HG03039 (cell line): ENCODE measurements around the gene MSRB3.

Source experiments
- ATAC-seq: cut with Tn5 transposase; IDR thresholded peaks from one replicate; pipeline ENCODE4 v1.9.1; 2021; ENCODE audit warnings: mild to moderate bottlenecking, moderate library complexity; ENCODE audit not compliant: unreplicated experiment

Gene MSRB3

DNA sequence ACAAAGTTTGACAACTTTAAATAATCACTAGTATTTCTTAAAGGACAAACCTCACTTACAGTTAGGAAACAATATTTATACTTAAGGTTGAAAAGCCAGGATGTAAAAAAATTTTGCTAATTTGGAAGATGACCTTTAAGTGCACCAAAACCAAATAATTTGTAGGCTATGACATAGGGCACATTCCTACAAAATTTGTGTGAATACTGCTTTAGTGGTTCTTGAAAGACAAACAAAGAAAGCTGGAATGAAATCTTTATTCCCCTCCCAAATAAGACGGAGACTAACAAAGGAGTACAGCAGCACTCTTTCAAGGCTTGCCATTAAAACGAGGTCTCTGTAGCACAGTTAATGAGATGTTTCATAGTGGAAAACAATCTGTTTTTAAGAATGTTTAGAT lies 45.6 kb downstream of the MSRB3 start:
- no peak for ATAC-seq

- ATAC-seq, result no peak
Observed at GRCh38 chr12:65324551-65324950, 46.1 kb downstream of the MSRB3 start.

GRCh38 chr12:65325183-65325582 lies 46.7 kb downstream of the MSRB3 start:
- no peak for ATAC-seq

GRCh38 chr12:65326616-65327015 lies 48.1 kb downstream of the MSRB3 start:
- ATAC-seq, result no peak

- no peak for ATAC-seq
Observed at GRCh38 chr12:65327207-65328076, 49.0 kb downstream of the MSRB3 start.

DNA sequence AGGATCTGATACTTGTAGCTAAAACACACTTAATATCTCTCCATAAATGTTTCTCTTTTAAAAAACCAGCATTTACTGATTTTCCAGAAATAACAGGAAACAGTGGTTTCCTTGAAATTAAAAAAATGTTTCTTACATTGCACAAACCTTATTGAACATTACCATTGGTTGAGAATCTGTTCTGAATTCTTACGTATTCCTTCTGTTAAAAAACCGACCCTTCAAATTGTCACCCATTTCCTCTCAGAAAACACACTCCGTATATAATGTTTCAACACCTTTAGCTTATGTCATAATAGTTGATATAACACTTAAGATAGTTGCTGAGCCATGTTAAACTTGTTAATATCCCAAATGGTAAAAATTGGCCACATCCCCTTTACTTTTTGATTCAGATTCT lies 51.2 kb downstream of the MSRB3 start:
- ATAC-seq, result no peak

- no peak for ATAC-seq
Observed at GRCh38 chr12:65330331-65330730, 51.8 kb downstream of the MSRB3 start.

- ATAC-seq, result no peak
Observed at GRCh38 chr12:65331456-65331855, 53.0 kb downstream of the MSRB3 start.

GRCh38 chr12:65333649-65334048 lies 55.2 kb downstream of the MSRB3 start:
- no peak for ATAC-seq

DNA sequence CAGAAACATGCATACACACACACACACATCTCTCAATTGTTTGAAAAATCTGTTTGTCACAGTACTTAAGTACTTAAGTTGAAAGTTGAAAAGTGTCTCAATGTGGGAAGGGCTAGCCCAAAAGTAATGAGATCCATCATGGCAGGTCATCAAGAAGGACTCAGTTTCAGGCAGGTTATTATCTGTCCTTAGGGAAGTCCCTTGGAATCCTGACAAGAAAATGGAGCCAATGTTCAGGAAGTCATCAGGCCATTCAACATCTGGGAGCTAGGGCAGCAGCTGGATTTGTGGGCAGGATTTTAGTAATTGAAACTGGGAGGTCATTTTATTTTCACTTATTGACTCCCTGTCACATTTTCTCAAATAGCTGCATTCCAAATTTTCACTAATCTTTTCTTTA lies 56.0 kb downstream of the MSRB3 start:
- no peak for ATAC-seq

- no peak for ATAC-seq
Observed at GRCh38 chr12:65335021-65335714, 56.7 kb downstream of the MSRB3 start.

- ATAC-seq, result no peak
Observed at GRCh38 chr12:65335981-65336380, 57.5 kb downstream of the MSRB3 start.

- no peak for ATAC-seq
Observed at GRCh38 chr12:65339161-65339560, 60.7 kb downstream of the MSRB3 start.

DNA sequence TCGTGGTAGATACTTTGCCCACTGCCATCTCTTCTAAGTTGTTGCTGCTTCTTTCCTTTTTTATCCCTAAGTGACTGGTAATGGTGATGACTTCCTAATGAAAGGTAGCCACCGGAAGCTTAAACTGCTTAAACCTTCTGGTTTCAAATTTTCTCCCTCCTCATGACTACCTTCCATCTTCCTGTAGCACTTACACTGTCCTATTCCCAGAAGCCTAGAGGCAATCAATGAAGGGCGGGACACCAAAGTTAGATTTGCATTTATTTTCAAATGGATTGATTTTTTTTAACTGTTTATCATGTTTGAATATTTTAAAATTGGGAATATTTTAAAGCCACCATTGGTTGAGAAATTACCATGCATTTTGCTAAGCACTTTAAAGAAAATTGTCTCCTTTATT lies 64.7 kb downstream of the MSRB3 start:
- no peak for ATAC-seq

DNA sequence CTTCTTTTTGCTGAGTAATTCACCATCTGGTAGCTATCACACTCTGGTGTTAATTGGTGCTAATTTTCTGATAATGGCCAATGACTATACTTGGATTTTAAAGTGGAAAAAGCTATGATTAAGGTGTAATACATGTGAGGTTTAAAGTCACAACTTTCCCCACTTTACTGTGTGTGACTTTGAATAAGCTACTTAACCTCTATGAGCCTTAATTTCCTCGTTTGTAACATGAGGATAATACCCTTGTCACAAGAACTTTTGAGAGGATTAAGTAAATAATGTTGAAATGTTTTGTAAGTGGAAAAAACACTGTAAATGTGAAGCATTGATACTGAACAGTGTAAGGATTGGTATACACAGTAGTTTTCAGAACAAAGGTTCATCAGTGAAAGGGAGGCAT lies 65.3 kb downstream of the MSRB3 start:
- ATAC-seq, result no peak

DNA sequence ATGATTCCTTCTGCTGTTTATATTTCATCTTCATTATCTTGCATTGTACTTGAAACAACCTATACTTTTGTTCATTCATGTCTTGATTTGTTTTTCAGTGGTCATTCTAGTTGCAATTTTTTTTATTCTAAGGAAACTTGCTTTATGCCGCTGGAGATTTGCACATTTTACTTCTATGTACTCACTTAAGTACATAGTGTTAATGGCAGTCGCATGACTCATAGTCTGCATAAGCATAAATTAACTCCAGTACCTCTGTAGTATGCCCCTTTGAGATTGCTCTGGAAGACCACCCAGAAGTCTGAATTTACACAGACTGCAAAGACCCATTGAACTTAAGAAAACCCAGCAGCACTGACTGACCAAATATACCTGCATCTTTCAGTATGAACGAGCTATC lies 77.0 kb downstream of the MSRB3 start:
- no peak for ATAC-seq

DNA sequence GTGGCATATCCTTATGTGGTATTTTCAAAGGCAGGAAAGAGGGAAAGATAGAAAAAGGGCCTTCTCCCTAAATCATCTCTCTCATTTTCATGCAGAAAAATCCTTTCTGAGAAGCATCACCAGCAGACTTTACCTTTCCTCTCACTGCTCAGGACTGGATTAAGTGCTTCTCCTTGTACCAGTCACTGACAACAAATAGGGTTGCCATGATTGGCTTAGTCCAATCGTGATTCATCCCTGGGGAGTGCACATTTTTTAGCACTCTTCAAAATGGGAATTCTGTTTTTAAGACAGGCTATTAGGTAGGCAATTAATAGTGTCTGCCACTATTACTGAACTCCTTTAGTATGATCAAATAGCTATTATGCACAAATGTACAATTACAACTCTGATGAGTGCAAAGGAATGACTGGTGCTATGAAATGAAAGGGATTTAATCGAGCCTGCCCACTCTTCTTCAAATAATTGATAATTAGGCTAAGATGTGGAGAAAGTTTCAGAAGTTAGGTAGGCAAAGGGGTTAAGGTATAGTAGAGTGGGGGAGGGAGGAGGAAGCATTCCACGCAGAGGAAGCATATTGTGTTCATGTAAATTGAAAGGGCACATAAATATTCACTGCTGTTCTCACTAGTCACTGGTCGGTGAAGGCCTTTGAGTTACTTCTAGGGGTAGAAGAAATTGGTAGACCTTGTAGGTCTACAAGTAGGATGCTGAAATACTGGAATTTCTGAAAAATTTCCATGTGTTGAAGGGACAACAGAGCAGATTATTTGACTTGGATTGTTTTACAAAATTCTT lies 84.0 kb downstream of the MSRB3 start:
- no peak for ATAC-seq

DNA sequence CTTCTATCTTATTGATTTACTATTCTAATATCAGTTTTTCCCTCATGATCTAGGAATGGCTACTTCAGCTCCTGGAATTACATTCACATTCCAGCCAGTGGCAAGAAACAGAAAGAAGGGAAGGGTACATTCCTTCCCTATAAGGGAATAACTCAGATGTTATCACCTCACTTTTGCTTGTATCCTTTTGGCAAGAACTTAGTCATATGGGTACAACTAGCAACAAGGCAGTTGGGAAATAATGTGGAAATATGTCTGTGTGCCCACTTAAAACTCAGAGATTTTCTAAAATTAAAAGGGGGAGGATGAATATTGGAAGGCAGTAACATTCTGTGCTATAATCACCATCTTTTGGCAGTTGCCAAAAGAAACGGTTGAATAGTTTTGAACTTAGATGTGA lies 85.6 kb downstream of the MSRB3 start:
- ATAC-seq, result no peak

DNA sequence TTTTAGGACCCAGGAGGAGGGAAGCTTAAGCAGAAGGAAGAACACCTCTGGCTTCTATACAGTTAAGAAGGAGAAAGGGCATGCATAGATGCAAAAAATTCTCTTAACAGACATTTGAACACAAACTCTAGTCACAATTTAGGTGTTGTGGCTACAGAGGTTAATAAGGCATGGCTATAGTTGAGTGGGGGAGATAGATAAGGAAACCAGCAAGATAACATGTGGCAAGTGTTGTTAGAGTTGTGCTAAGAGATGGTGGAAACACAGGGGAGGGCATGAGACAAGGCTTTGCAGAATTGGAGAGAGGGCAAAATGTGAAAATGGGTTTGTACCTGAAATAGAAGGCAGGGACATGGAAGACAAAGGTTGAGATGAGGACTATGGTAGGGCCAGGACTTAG lies 88.9 kb downstream of the MSRB3 start:
- no peak for ATAC-seq

DNA sequence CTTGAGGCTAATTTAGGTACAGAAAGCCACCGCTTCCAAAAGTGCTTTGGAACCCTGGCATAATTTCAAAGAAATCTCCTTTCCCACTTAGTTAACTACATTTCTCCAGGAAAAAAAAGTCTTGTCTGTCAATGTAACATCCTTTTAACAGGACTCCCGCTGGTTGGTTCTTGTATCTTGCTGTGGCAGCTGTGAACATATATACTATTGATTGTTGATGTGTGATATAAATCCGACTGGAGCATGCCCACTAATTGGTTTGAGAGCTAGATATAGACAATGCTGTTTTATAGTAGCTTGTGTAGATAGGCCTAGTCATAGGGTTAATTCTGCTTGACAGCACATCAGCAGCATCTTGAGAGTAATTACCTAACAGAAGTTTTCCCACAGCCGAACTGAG lies 89.6 kb downstream of the MSRB3 start:
- no peak for ATAC-seq

DNA sequence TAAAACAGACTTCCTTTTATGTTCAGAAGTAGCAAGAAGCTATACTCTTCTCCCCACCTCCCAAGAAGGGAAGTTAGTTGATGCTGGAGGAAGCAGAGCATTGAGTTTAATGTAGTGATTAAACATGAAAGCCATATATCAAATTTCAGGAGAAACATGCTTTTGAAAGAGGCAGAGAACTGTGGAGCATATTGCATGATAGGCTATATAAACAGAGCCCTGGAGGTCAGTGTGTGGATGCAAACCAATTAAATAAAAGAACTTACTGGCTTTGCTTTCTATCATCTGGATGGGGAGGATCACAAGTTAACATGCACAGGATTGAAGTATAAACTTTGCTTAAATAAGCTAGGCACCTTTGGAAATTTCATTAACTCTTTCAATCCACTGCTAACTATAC lies 94.1 kb downstream of the MSRB3 start:
- no peak for ATAC-seq

- ATAC-seq, result no peak
Observed at GRCh38 chr12:65384240-65384639, 105.8 kb downstream of the MSRB3 start.
